NCI-H226 (cell line): ENCODE results near the gene BCKDK.
"Not testable (repeated sequence)": the region's sequence is repeated elsewhere in the genome, so short reads cannot be mapped to it uniquely, and the experiment has no call there.

Experiments
- DNase-seq: peaks from one replicate; pipeline ENCODE4 v3.0.0-alpha.2; 2015

Gene BCKDK

DNA sequence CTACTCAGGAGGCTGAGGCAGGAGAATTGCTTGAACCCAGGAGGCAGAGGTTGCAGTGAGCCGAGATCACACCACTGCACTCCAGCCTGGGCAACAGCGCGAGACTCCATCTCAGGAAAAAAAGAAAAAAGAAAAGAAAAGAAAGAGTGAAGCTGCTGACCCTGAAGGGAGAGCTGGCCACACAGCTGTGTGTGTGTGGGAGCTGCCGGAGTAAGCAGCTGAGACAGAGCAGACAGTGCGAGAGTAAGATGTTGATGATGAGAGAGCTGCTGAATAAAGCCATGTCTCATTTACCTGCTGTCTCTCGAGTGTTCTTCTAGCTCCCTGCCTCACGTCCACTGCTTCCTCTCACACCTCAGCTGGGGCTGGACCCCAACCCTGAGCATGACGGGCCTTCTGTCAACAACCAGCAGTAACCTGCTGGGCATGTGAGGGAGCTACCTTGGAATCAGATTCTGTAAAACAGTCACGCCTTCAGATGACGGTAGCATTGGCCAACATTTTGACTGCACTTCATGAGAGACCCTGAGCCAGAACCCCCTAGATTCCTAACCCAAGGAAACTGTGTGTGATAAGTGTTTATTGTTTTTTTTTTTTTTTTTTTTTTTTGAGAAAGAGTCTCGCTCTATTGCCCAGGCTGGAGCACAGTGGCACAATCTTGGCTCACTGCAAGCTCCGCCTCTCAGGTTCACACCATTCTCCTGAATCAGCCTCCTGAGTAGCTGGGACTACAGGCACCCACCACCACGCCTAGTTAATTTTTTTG is 7.1 kb upstream of the BCKDK start:
- DNase-seq = not testable (repeated sequence)

DNA sequence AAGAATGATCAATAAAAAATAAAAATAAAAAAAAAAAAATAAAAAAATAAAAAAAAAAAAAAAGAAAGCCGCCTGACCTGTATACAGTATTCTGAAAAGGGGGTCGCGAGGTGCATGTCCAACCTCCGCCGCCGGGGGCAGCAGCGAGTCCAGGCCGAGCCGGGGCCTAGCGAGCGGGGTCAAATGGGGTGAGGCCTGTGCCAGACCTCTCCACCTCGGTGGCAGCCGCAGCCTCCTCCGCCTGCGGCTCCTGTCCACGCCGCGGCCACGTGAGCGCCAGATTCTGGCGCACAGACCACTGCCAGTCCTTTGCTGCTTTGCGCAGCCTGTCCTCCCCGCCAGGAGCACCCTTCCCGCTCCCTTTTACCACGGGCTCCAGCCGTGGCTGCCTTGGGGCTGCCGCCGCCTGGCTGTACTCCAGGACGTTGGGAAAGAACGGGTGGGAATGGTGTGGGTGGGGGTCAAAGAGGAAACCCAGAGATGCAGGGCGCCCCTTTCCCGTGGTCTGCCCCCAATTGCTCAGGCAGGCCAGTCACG is 2.4 kb upstream of the BCKDK start:
- DNase-seq = no peak

DNA sequence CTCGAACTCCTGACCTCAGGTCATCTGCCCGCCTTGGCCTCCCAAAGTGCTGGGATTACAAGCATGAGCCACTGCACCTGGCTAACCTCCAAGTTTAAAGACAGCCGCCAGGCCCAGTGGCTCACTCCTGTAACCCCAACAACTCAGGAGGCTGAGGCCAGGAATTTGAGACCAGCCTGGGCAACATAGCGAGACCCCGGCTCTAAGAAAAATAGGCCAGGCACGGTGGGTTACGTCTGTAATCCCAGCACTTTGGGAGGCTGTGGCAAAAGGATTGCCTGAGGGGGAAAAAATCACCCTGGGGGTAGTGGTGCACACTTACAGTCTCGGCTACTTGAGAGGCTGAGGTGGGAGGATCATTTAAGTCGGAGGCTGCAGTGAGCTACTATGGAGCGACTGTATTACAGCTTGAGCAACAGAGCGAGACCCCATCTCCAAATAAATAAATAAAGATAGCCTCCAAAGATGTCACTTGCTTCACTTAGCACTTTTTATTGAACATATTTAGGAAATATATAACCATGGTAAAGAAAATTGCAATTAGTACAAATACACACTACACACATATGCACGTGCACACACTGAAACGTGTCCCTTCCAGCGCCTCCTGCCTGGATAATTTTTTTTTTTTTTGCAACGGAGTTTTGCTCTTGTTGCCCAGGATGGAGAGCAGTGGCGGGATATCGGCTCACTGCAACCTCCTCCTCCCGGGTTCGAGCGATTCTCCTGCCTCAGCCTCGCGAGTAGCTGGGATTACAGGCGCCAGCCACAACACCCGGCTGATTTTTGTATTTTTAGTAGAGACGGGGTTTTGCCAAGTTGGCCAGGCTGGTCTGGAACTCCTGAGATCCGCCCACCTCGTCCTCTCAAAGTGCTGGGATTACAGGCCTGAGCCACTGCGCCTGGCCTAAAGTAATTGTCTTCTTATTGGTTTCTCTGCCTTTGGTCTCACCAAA is 1.4 kb upstream of the BCKDK start:
- no peak for DNase-seq

GRCh38 chr16:31107465-31107867 is 720 bp upstream of the BCKDK start:
- DNase-seq = no peak

DNA sequence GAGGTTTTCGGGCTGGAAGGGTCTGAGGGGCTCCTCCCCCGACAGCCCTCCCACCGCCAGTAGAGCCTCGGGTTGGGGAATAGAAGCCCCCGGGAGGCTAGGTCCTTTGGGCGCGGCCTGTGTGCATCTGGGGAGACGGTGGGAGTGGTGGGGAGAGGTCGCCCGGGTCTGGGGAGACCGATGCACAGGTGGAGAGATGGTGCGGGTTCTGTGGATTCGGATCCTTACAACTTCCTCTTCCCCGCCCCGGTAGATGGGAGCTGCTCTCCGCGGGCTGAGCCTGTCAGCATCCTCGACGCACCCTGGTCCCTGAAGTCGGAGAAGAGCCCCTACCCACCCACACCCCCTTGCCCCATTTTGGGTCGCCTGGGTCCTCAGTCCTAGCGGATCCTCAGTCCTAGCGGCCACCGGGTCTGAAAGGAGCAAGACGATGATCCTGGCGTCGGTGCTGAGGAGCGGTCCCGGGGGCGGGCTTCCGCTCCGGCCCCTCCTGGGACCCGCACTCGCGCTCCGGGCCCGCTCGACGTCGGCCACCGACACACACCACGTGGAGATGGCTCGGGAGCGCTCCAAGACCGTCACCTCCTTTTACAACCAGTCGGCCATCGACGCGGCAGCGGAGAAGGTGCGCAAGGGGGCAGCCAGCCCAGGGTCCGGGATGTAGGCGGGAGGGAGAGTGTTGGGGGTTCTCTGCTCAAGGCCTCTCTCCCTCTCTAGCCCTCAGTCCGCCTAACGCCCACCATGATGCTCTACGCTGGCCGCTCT is 790 bp downstream of the BCKDK start:
- DNase-seq = no peak

DNA sequence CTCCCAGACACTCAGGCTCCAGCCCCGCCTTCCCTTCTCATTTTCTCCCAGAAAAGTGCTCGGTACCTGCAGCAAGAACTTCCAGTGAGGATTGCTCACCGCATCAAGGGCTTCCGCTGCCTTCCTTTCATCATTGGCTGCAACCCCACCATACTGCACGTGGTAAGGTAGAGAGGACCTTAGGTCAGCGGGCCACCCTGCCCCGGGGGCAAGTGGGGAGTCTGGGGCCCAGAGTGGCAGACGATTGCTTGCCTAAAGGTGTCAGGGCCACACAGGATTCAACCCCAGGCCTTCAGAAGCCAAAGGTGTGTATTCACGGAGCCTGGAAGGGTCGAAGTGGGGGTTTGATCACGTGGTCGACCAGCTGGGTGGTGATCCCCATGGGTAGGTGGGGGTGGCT is 1.4 kb downstream of the BCKDK start:
- DNase-seq = no peak

DNA sequence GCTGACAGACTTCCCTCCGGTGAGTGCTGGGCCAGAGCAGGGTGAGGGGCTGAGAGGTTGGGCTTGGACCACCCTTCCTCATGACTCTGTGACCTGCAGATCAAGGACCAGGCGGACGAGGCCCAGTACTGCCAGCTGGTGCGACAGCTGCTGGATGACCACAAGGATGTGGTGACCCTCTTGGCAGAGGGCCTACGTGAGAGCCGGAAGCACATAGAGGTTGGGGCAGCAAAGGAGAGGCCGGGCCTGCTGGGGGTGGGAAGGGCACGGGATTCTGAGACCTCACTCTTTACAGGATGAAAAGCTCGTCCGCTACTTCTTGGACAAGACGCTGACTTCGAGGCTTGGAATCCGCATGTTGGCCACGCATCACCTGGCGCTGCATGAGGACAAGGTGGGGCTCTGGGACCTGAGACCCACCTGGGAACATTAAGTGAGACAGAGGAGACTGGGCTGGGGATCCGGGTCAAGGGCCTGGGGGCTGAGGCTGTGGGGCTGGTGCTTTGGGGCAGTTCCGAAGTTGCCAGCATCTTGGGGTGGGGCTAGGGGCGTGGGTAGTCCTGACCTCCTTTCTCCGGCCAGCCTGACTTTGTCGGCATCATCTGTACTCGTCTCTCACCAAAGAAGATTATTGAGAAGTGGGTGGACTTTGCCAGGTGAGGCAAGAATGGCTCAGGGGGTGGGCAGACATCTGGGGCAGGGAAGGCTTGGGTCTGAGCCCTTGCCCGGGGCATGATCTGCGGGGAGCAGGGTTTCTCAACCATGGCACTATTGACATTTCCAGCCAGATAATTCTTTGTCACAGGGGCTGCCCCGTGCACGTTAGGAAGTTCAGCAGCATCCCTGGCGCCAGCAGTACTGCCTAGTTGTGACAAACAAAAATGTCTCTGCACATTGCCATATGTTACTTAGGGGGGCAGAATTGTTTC is 2.2 kb downstream of the BCKDK start:
- DNase-seq = no peak

DNA sequence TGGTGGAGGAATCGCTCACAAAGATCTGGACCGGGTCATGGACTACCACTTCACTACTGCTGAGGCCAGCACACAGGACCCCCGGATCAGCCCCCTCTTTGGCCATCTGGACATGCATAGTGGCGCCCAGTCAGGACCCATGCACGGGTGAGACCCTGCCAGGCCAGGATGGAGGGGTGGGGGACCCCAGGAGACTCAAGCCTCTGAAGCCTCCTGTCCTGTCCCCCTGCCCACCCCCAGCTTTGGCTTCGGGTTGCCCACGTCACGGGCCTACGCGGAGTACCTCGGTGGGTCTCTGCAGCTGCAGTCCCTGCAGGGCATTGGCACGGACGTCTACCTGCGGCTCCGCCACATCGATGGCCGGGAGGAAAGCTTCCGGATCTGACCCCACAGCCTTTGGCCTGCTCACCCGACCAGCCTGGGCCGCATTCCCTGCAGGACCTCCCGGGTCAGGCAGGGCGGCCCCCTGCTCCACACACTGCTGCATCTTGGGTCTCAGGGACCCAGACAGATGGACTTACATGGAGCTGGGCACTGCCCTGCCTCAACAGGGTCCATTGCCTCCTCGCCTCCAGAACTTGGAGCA is 3.8 kb downstream of the BCKDK start:
- DNase-seq = no peak

DNA sequence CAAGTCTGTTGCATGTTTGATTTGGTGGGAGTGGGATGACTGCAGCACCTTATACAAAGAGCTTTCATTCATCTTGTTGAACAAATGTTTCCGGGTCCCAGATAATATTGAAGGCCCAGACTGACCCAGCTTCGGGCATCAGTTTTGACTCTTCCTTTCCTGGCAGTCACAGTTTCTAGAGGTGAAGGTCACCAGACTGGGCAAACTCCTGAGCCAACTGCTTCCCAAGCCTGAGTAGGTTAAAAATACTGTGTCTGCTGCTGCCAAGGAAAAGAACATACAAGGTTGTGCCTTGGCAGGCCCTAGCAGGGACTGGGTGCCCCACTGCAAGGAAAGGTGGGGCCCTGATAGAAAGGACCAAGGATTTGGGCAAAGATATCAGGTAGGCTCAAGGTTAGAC is 4.5 kb downstream of the BCKDK start:
- no peak for DNase-seq

- no peak for DNase-seq
Measured at GRCh38 chr16:31113121-31114120, 5.2 kb downstream of the BCKDK start.

- no peak for DNase-seq
Measured at GRCh38 chr16:31114468-31114867, 6.3 kb downstream of the BCKDK start.

DNA sequence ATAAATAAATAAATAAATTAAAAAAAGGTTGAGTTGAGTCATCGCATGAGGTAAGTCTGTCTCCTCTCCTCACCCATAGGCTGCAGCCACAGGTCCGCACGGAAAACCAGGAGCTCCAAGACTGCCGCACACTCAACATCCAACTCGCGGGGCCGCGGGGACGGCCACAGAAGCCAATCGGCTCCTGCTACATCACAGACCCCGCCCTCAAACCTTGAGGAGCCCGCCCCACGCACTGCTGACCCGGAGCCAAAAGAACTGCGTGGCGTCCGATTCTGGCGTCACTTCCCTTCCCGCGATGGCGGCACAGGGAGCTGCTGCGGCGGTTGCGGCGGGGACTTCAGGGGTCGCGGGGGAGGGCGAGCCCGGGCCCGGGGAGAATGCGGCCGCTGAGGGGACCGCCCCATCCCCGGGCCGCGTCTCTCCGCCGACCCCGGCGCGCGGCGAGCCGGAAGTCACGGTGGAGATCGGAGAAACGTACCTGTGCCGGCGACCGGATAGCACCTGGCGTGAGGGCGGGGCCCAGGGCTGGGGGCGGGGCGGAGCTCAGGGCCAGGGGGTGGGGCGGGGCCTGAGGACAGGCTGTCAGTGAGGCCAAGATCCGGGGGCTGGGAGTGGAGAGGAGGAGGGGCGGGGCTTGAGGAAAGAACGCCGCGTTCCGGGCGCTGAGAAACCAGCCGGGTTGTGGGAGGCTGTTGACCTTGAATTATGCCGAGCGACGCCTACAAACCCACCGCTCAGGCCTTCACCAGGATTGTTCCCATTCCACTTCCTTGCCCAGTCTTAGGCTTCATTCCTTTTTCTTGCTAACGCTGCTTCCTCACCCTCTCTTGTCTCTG is 9.4 kb downstream of the BCKDK start, which contains the start of gene KAT8:
TSS of gene KAT8 (plus strand) at position 281 of the 839 bp plus-strand sequence. CDS start at position 299, 18 bp downstream.
- DNase-seq = peak; percentile 96

- peak; percentile 79 for DNase-seq
Measured at GRCh38 chr16:31118223-31119155, 10.3 kb downstream of the BCKDK start.

DNA sequence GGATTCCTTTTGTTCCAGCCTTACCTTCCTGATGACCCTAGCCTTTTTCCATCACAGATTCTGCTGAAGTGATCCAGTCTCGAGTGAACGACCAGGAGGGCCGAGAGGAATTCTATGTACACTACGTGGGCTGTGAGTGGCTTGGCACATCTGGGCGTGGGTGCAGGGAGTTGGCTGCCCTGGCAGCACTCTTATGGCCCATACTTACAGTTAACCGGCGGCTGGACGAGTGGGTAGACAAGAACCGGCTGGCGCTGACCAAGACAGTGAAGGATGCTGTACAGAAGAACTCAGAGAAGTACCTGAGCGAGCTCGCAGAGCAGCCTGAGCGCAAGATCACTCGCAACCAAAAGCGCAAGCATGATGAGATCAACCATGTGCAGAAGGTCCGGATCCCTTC is 11.9 kb downstream of the BCKDK start:
- no peak for DNase-seq

DNA sequence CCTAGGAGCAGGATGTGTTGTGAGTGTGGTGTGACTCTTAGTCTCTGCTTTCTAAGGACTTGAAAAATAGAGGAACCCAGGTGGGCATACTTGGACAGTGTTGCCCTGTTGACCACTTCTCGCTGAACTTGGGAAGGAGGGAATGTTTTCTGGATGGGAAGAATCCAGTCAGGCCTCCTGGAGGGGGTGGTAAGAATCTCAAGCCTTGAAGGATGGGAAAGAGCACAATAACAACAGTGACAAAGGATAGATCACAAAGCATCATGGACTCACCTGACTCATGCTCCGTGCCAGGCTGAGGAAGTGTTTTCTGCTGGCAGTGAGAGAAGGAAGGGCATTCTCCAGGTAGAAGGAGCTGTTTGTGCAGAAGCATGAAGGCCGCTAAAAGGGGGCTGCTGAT is 17.7 kb downstream of the BCKDK start:
- no peak for DNase-seq

DNA sequence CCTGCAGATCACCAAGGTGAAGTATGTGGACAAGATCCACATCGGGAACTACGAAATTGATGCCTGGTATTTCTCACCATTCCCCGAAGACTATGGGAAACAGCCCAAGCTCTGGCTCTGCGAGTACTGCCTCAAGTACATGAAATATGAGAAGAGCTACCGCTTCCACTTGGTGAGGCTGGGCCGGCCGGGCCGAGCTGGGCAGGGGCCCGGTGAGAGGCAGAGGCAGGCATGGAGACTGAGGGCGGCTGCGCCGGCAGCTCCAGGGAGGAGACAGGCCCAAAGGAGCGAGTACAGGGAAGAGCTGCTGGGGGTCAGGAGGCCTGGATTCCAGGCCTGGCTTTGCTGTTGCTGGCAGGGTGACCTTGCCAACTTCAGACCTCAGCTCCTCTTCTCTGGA is 19.0 kb downstream of the BCKDK start:
- no peak for DNase-seq

DNA sequence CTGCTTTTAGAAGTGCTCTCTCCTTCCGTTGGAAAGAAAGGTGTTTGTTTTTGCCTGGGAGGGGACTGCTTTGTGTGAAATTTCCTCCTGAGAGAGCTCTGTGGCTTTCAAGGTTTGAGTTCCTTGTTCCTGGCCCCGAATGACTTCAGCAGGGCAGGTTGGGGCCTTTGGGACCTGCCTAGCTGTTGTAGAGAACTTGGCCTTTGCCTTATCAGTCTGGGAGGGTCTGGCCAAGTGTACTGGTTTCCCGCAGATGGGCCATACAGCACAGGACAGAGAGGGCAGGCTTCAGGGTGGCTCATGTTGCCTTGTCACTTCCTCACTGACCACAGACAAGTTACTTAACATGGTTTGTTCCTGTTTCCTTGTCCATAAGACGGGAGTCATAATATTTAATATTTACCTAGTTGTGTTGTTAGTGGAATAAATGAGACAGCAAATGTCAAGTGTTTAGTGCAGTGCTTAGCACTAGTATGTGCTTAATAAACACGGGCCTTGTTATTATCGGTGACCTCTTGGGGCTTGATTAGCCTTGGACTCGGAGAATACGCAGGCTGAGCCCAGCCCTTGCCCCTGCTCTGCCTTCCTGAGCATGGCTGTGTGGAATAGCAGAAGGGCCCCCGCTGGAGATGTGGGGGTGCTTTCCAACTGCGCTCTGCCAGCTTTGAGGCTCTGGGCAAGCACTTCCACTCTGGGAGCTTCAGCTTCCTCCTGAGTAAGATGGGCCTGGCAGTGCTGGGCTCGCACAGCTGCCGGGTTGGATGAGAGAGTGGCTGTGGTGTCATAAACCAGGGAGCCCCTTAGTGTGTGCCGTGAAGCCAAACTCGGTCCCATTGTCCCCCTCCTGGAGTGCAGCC is 20.8 kb downstream of the BCKDK start:
- DNase-seq = no peak
